ENCODE results near the gene EDDM3A.
"Not testable (repeated sequence)": the region's sequence is repeated elsewhere in the genome, so short reads cannot be mapped to it uniquely, and the experiment has no call there.

Gene EDDM3A

DNA sequence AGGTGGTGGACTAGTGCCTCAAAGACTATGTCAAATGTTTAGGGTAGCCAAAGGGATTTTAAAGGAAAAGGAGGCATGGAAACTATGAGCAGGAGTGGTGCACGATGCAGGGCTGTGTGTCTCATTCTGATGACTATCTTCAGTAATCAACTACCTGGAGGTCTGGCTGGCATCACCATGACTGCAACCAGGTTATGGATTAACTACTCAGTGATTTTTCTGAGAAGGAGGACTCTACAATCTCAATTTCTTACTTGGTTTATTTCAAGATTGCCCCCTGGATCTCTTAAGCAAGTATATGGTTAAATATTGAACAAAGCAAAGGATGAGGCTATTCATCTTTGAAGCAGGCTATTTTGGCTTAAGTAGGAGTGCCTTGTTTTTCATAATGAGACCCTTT is 19.2 kb upstream of the EDDM3A start:
- Histone ChIP-seq H3K27ac (no peak overlapping the region), H3K36me3 (ENCODE audit: insufficient read depth, low read length) (no peaks in the 10 kb centered on the region), H3K9ac (ENCODE audit: insufficient read length) (no peak overlapping the region), H3K9me3 (ENCODE audit: low read depth, low read length) (no peaks in the 10 kb centered on the region), H3K4me3 (no peak overlapping the region)
- DNase-seq (ENCODE audit: low read depth, low spot score) = no peak
- TF ChIP-seq FOXP2 (optimal IDR thresholded peaks at IDR 0.05; ENCODE audit: control extremely low read depth, extremely low read length, insufficient read depth) = no peak

DNA sequence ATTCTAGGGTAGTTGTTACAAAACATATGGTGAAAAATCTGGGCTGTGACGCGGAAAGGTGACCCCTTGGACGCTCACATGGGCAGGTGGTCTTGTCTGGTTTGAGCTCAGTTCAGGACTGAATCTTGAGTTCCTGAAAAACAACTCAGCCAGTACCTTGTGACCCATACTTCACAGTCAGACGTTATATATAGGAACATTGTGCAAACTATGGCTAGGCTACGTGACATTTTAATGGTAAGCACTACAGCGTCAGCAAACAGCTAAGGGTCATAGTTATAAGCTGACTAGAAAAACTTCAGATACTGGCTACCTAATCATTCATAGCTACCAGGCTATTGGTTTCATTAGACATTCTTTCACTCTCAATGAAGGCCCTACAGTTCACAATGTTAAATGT is 14.8 kb upstream of the EDDM3A start:
- TF ChIP-seq POLR2AphosphoS5 (IDR thresholded peaks at IDR 0.05; ENCODE audit: borderline replicate concordance, low read depth, low read length) (no peak), EZH2 (IDR thresholded peaks at IDR 0.05) (no peak), FOXP2 (optimal IDR thresholded peaks at IDR 0.05; ENCODE audit: control extremely low read depth, extremely low read length, insufficient read depth) (no peak)
- DNase-seq (ENCODE audit: low read depth, low spot score) = no peak
- H3K9ac ChIP-seq (ENCODE audit: insufficient read length) = no peak overlapping the region

DNA sequence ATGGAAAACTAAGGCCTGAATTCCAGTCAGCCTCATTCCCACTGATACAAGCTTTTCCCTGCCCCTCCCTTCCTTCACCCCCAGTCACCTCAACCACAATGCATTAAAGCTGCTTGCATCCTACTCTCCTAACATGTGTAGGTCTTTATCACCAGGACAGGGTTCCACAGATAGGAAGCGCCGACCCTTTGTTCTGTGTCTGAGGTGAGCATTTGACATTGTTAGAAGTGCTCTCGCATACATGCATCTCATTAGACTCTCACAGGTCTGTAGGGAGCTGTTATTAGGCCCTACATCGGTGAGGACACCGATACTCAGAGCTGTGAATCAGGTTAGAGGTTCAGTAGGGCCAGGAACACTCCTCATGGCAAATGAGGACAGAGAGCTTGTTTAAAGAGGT is 13.2 kb upstream of the EDDM3A start:
- TF ChIP-seq POLR2AphosphoS5 (IDR thresholded peaks at IDR 0.05; ENCODE audit: borderline replicate concordance, low read depth, low read length) = no peak
- no peak for TF ChIP-seq EZH2 (IDR thresholded peaks at IDR 0.05)
- TF ChIP-seq FOXP2 (optimal IDR thresholded peaks at IDR 0.05; ENCODE audit: control extremely low read depth, extremely low read length, insufficient read depth) = no peak
- no peak overlapping the region for H3K4me3 ChIP-seq
- H3K27ac ChIP-seq = no peak overlapping the region
- no peaks in the 10 kb centered on the region for H3K36me3 ChIP-seq (ENCODE audit: insufficient read depth, low read length)
- DNase-seq (ENCODE audit: low read depth, low spot score) = no peak
- H3K9ac ChIP-seq (ENCODE audit: insufficient read length) = no peak overlapping the region
- H3K9me3 ChIP-seq (ENCODE audit: low read depth, low read length) = no peaks in the 10 kb centered on the region

More for the DNA sequence above, 14.8 kb upstream of the EDDM3A start:
- Histone ChIP-seq H3K4me3 (no peak overlapping the region), H3K9me3 (ENCODE audit: low read depth, low read length) (no peaks in the 10 kb centered on the region), H3K36me3 (ENCODE audit: insufficient read depth, low read length) (no peaks in the 10 kb centered on the region), H3K27ac (no peak overlapping the region)

DNA sequence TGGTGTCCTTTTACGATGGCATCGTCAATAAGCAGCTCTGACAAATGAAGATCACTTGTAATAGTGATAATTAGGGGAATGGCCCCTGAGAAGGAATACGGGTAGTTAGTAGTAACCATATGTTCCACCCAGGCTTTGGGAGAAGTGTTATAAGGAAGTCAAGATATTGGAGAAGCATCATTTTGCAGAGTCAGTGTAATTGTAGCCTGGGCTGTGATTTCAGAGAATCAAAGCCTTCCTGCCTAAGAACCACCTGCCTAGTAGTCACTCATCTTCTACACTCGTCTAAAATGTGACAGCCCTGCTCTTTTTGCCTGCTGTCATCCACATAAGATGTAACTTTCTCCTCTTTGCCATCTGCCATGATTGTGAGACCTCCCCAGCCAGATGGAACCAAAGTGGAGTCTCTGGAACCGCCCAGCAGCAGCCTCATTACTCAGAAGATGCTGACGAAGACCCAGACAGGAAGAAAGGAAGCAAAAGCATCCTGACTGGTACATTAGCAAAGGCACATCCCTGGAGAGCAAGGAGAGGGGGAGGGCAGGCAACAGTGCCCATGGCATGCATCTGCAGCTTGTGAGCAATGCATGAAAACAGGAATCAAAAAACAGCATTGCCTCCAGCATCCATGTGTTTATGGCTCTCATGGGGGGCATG is 12.6 kb upstream of the EDDM3A start:
- DNase-seq (ENCODE audit: low read depth, low spot score) = no peak
- TF ChIP-seq POLR2AphosphoS5 (IDR thresholded peaks at IDR 0.05; ENCODE audit: borderline replicate concordance, low read depth, low read length) (no peak), FOXP2 (optimal IDR thresholded peaks at IDR 0.05; ENCODE audit: control extremely low read depth, extremely low read length, insufficient read depth) (no peak), EZH2 (IDR thresholded peaks at IDR 0.05) (no peak)
- Histone ChIP-seq H3K9ac (ENCODE audit: insufficient read length) (no peak overlapping the region), H3K4me3 (no peak overlapping the region), H3K36me3 (ENCODE audit: insufficient read depth, low read length) (no peaks in the 10 kb centered on the region), H3K9me3 (ENCODE audit: low read depth, low read length) (no peaks in the 10 kb centered on the region), H3K27ac (no peak overlapping the region)

DNA sequence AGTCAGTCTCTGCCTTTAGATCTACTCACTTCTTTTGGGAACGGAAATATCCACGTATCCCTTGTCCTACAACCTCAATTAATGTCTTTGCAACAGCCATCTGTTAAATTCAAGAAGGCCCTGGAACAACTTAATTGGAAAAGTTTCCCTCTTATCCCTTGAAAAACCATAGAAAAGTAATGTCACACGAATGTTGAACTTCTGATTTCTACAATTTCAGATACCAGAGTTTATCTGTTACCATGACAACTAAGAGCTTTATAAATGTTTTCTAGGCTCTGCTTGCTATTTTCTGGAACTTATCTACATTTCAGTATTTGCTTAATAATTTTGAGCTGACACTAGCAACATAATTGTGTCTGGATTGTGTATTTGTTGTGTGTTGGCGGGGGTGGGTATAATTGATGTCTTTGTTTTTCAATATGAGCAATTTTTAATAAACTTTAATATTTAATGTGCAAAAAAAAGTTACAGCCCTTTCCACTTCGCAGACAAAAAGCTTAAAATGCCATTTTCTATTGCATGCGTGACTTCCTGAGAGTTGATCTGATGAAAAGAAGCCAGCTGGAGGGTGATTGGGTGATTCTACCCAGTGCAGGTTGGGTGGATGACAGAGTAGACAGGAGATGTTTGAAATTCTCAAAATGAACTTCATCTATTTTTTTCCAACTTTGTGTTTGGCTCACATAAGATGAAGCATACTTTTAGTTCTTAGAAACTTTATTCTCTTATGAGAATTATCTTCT is 11.8 kb upstream of the EDDM3A start:
- Histone ChIP-seq H3K9ac (ENCODE audit: insufficient read length) (no peak overlapping the region), H3K4me3 (no peak overlapping the region), H3K36me3 (ENCODE audit: insufficient read depth, low read length) (no peaks in the 10 kb centered on the region), H3K9me3 (ENCODE audit: low read depth, low read length) (no peaks in the 10 kb centered on the region), H3K27ac (no peak overlapping the region)
- DNase-seq (ENCODE audit: low read depth, low spot score) = no peak
- TF ChIP-seq EZH2 (IDR thresholded peaks at IDR 0.05) (no peak), POLR2AphosphoS5 (IDR thresholded peaks at IDR 0.05; ENCODE audit: borderline replicate concordance, low read depth, low read length) (no peak), FOXP2 (optimal IDR thresholded peaks at IDR 0.05; ENCODE audit: control extremely low read depth, extremely low read length, insufficient read depth) (no peak)

DNA sequence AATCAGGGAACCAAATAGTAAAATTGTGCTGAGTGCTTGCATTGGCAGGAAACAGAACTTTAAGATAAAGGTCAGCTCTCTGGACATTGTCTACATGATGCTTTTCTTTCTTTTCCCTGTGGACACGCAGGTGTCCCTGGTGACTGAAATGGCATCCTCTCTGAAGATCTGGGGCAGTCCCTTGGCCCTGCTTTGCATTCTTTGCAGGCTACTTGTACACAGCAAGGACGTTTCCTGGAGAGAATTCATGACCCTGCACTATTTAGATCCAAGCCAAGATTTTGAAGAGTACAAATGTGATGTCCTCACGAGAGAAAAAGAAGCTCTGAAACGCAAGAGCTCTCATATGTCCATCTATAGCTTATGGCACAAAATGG is 11.3 kb upstream of the EDDM3A start:
- Histone ChIP-seq H3K4me3 (no peak overlapping the region), H3K36me3 (ENCODE audit: insufficient read depth, low read length) (no peaks in the 10 kb centered on the region), H3K9me3 (ENCODE audit: low read depth, low read length) (no peaks in the 10 kb centered on the region), H3K27ac (no peak overlapping the region), H3K9ac (ENCODE audit: insufficient read length) (no peak overlapping the region)
- TF ChIP-seq FOXP2 (optimal IDR thresholded peaks at IDR 0.05; ENCODE audit: control extremely low read depth, extremely low read length, insufficient read depth) (no peak), EZH2 (IDR thresholded peaks at IDR 0.05) (no peak), POLR2AphosphoS5 (IDR thresholded peaks at IDR 0.05; ENCODE audit: borderline replicate concordance, low read depth, low read length) (no peak)
- DNase-seq (ENCODE audit: low read depth, low spot score) = no peak

DNA sequence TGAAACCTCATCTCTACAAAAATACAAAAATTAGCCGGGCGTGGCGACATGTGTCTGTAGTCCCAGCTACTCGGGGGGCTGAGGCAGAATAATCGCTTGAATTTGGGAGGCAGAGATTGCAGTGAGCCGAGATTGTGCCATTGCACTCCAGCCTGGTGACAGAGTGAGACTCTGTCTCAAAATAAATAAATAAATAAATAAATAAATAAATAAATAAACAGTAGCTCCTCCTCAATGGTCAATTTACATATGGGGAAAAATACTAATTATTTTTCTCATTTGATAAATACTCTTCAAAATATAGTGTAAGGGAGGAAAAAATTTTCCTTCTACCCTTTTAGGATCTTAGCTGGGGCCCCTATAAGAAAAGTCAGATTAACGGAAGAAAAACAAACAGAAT is 7.4 kb upstream of the EDDM3A start:
- H3K36me3 ChIP-seq (ENCODE audit: insufficient read depth, low read length); DNase-seq (ENCODE audit: low read depth, low spot score); H3K9ac ChIP-seq (ENCODE audit: insufficient read length); H3K9me3 ChIP-seq (ENCODE audit: low read depth, low read length); H3K27ac ChIP-seq; H3K4me3 ChIP-seq: not testable (repeated sequence)

DNA sequence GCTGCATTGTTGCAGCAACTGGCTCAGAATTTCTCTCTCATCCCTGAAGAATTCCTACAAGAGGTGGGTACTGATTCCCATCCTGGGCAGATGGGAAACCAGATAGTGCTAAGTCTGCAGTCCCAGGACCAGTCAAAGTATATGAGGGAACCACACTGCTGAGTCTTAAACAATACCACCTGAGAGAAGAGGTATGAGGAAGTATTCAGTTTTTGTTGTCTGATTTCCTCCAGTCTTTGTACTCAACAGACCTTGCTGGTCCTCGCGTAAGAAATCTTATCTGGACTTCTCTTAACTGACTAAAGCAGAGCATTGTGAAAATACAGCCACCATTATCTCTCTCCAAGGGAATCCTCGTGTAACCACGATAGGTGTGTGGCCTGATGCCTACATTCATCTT is 3.6 kb upstream of the EDDM3A start:
- Histone ChIP-seq H3K27ac (no peak overlapping the region), H3K4me3 (no peak overlapping the region), H3K9me3 (ENCODE audit: low read depth, low read length) (no peaks in the 10 kb centered on the region), H3K9ac (ENCODE audit: insufficient read length) (no peak overlapping the region), H3K36me3 (ENCODE audit: insufficient read depth, low read length) (no peaks in the 10 kb centered on the region)
- DNase-seq (ENCODE audit: low read depth, low spot score) = no peak
- TF ChIP-seq EZH2 (IDR thresholded peaks at IDR 0.05) (no peak), POLR2AphosphoS5 (IDR thresholded peaks at IDR 0.05; ENCODE audit: borderline replicate concordance, low read depth, low read length) (no peak), FOXP2 (optimal IDR thresholded peaks at IDR 0.05; ENCODE audit: control extremely low read depth, extremely low read length, insufficient read depth) (no peak)

DNA sequence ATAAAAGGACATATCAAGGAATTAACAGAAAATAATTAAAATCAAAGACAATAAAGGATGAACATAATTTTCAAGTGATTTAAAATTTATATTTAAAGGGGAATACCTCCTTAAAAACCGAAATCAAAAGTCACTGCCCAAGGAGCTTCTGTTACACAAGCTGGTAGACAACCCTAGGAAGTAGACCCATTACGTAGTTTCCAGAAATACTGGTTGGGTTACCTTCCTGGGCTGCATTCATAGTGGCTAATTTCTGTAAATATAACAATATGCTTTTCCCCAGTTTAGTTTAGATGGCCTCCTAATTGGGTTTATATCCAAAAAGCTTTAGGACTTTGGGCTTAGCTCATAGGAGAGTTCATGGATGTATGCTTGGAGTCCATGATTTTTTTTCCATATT is 2.1 kb upstream of the EDDM3A start:
- Histone ChIP-seq H3K4me3 (no peak overlapping the region), H3K36me3 (ENCODE audit: insufficient read depth, low read length) (no peaks in the 10 kb centered on the region), H3K9me3 (ENCODE audit: low read depth, low read length) (no peaks in the 10 kb centered on the region), H3K9ac (ENCODE audit: insufficient read length) (no peak overlapping the region), H3K27ac (no peak overlapping the region)
- no peak for TF ChIP-seq EZH2 (IDR thresholded peaks at IDR 0.05)
- no peak for TF ChIP-seq POLR2AphosphoS5 (IDR thresholded peaks at IDR 0.05; ENCODE audit: borderline replicate concordance, low read depth, low read length)
- TF ChIP-seq FOXP2 (optimal IDR thresholded peaks at IDR 0.05; ENCODE audit: control extremely low read depth, extremely low read length, insufficient read depth) = no peak
- no peak for DNase-seq (ENCODE audit: low read depth, low spot score)
